NOMO-1 treated with dmso at 0.1 percent for 144 hours (cell line): Measurements from ENCODE around the gene FSTL1.

ENCODE experiments used
- DNase-seq: peaks from one replicate; lab custom pipeline; 2025; ENCODE audit not compliant: unreplicated experiment; lab: John Stamatoyannopoulos, UW

Gene FSTL1

GRCh38 chr3:120468635-120469295 is 18.0 kb upstream of the FSTL1 start:
- no peak for DNase-seq

- DNase-seq = no peak
These were observed 11.7 kb upstream of the FSTL1 start for GRCh38 chr3:120462409-120462959.

- no peak for DNase-seq
These were observed 10.6 kb upstream of the FSTL1 start for GRCh38 chr3:120461416-120461815.

GRCh38 chr3:120460862-120461261 is 10.1 kb upstream of the FSTL1 start:
- DNase-seq = no peak

GRCh38 chr3:120460181-120460790 is 9.5 kb upstream of the FSTL1 start:
- DNase-seq = no peak

GRCh38 chr3:120459196-120459595 is 8.4 kb upstream of the FSTL1 start:
- no peak for DNase-seq

- no peak for DNase-seq
These were observed 7.0 kb upstream of the FSTL1 start for GRCh38 chr3:120457827-120458226.

- DNase-seq = peak; percentile 67
These were observed 3.4 kb upstream of the FSTL1 start for GRCh38 chr3:120454076-120454689.

GRCh38 chr3:120452816-120453215 is 2.0 kb upstream of the FSTL1 start:
- no peak for DNase-seq

- DNase-seq = no peak
These were observed 1.0 kb upstream of the FSTL1 start for GRCh38 chr3:120451806-120452205.

- DNase-seq = no peak
These were observed 525 bp upstream of the FSTL1 start for GRCh38 chr3:120451272-120451761.

- peak; percentile 21 for DNase-seq
These were observed 842 bp downstream of the FSTL1 start for GRCh38 chr3:120449701-120450599.

GRCh38 chr3:120449251-120449650 is 1.5 kb downstream of the FSTL1 start:
- DNase-seq = no peak

- DNase-seq = no peak
These were observed 2.0 kb downstream of the FSTL1 start for GRCh38 chr3:120448756-120449155.

GRCh38 chr3:120446891-120447668 is 3.7 kb downstream of the FSTL1 start:
- DNase-seq = no peak

GRCh38 chr3:120445654-120446053 is 5.1 kb downstream of the FSTL1 start:
- DNase-seq = no peak

- DNase-seq = no peak
These were observed 7.1 kb downstream of the FSTL1 start for GRCh38 chr3:120443626-120444123.

- no peak for DNase-seq
These were observed 7.7 kb downstream of the FSTL1 start for GRCh38 chr3:120442975-120443517.

- DNase-seq = no peak
These were observed 9.0 kb downstream of the FSTL1 start for GRCh38 chr3:120441776-120442175.

- DNase-seq = no peak
These were observed 10.0 kb downstream of the FSTL1 start for GRCh38 chr3:120440762-120441161.
